Tibial nerve (tissue), 4 donors: Measurements from ENCODE around the gene SAC3D1. TPM values are rescaled to one million over a fixed set of nuclear protein-coding genes. Genes with fewer than 3 reads are reported as not detected.

Experiments
- DNase-seq, 2 donors: peaks; one replicate each; pipeline ENCODE4 v3.0.0-alpha.2; 2019; ENCODE audit warnings: low spot score in 2 of 2
- H3K27ac ChIP-seq, 4 donors: fragments of 200-600 bp; sonication (generic) in 3 of 4; one replicate each; pipeline ENCODE4 v1.5.1; 2017 to 2019; ENCODE audit warnings: mild to moderate bottlenecking in 1 of 4
- H3K27me3 ChIP-seq, 2 donors: fragments of 200-600 bp; sonication (generic) in 1 of 2; one replicate each; pipeline versions ENCODE4 v1.5.1 to v1.6.0; 2017 to 2019
- H3K36me3 ChIP-seq, 3 donors: fragments of 200-600 bp; sonication (generic); one replicate each; pipeline ENCODE4 v1.5.1; 2018 to 2019
- H3K4me1 ChIP-seq, 4 donors: fragments of 200-600 bp; sonication (generic) in 3 of 4; one replicate each; pipeline ENCODE4 v1.5.1; 2017 to 2019
- H3K4me3 ChIP-seq, 4 donors: fragments of 200-600 bp; sonication (generic) in 3 of 4; one replicate each; pipeline ENCODE4 v1.5.1; 2017 to 2019; ENCODE audit warnings: mild to moderate bottlenecking in 1 of 4, moderate library complexity in 1 of 4
- H3K9me3 ChIP-seq, 4 donors: fragments of 200-600 bp; sonication (generic) in 3 of 4; one replicate each; pipeline ENCODE4 v1.5.1; 2017 to 2019
- EP300 ChIP-seq, 2 donors: sonication (generic); formaldehyde crosslinking; IDR thresholded peaks; one replicate each; pipeline ENCODE4 v1.6.1; 2017; ENCODE audit warnings: antibody characterized with exemption in 2 of 2, mild to moderate bottlenecking in 1 of 2
- POLR2A ChIP-seq, 2 donors: fragments of 450-650 bp; IDR thresholded peaks; one replicate each; pipeline ENCODE4 v1.6.1; 2017; ENCODE audit warnings: antibody characterized with exemption in 2 of 2, mild to moderate bottlenecking in 2 of 2, moderate library complexity in 2 of 2
- WGBS, 2 donors: methylation state at CpG; one replicate each; pipeline ENCODE4 v1.1.5; 2018; 5-methylcytosine and 5-hydroxymethylcytosine counted together
- total RNA-seq, 4 donors: library from RNA; depleted of rRNA; stranded (reverse); fragments of >200 nt; gene quantifications; one replicate each; pipeline ENCODE4 v1.1.0, GENCODE V29; 2016
- TF ChIP-seq, protein P1 (sequence below), 5 experiments: fragments of 200-600 bp in 3 of 5; fragments of 450-650 bp in 2 of 5; sonication (generic) in 3 of 5; IDR thresholded peaks; one replicate each; pipeline ENCODE4 v1.5.1; 2016 to 2019; ENCODE audit warnings: antibody characterized with exemption in 5 of 5, mild to moderate bottlenecking in 3 of 5, moderate library complexity in 2 of 5

The SAC3D1 gene
- total RNA-seq, 4 donors from 2014 or later: 10.6 to 16.3 (median 14.1) TPM

GRCh38 chr11:65058419-65059054 is 17.5 kb downstream of the SAC3D1 start, which contains the start of gene NAALADL1:
TSS of gene NAALADL1 (minus strand) at chr11:65058553. CDS start at chr11:65058521, 32 bp downstream.
- no peak within 1 kb of the TSS for H3K4me3 ChIP-seq
- H3K36me3 ChIP-seq: no peaks in the 10 kb centered on the region
- DNase-seq: no peak
- H3K9me3 ChIP-seq: peaks cover 0 to 3% (median 0%) of the 10 kb centered on the region in 4 donors
- H3K27ac ChIP-seq: no peak within 1 kb of the TSS
- no peaks in the 10 kb centered on the region for H3K4me1 ChIP-seq
- WGBS, 2 donors: 69 to 76% methylated on average over 7 to 8 of the region's 8 CpGs
- TF ChIP-seq, protein P1, sequence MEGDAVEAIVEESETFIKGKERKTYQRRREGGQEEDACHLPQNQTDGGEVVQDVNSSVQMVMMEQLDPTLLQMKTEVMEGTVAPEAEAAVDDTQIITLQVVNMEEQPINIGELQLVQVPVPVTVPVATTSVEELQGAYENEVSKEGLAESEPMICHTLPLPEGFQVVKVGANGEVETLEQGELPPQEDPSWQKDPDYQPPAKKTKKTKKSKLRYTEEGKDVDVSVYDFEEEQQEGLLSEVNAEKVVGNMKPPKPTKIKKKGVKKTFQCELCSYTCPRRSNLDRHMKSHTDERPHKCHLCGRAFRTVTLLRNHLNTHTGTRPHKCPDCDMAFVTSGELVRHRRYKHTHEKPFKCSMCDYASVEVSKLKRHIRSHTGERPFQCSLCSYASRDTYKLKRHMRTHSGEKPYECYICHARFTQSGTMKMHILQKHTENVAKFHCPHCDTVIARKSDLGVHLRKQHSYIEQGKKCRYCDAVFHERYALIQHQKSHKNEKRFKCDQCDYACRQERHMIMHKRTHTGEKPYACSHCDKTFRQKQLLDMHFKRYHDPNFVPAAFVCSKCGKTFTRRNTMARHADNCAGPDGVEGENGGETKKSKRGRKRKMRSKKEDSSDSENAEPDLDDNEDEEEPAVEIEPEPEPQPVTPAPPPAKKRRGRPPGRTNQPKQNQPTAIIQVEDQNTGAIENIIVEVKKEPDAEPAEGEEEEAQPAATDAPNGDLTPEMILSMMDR (IDR thresholded peaks at IDR 0.05): no peak
- TF ChIP-seq EP300 (IDR thresholded peaks at IDR 0.05): no peak
- no peak for TF ChIP-seq POLR2A (IDR thresholded peaks at IDR 0.05)
- no peaks in the 10 kb centered on the region for H3K27me3 ChIP-seq

DNA sequence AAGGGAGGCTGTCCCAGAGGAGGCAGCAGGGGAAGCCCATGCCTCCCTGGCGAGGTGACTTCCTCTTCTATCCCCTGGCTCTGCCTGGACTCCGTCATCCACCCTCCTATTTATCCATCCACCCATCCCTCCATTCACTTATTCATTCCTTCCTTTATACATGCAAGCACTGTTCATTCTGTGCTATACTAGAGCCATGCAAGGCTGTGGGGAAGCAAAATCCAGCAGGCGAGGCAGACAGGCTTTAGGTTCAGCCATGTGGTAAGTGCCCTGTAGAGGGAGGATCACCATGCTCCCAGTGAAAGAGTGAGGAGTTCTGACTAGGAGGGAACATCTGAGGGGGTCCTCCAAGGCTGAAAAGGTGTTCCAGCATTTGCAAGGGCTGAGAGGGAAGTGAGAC is 18.5 kb downstream of the SAC3D1 start:
- TF ChIP-seq, protein P1 (IDR thresholded peaks at IDR 0.05): no peak
- TF ChIP-seq EP300 (IDR thresholded peaks at IDR 0.05) (no peak), POLR2A (IDR thresholded peaks at IDR 0.05) (no peak)
- no peak for DNase-seq
- Histone ChIP-seq H3K27ac (no peak overlapping the region), H3K4me1 (no peaks in the 10 kb centered on the region), H3K36me3 (no peaks in the 10 kb centered on the region), H3K27me3 (no peaks in the 10 kb centered on the region), H3K4me3 (no peak overlapping the region), H3K9me3 (peaks cover 0 to 3% (median 0%) of the 10 kb centered on the region in 4 donors)
- WGBS, 2 donors: 57 to 62% methylated on average over 3 of the region's 3 CpGs

GRCh38 chr11:65059959-65060824 is 19.2 kb downstream of the SAC3D1 start:
- H3K9me3 ChIP-seq: peaks cover 0 to 3% (median 0%) of the 10 kb centered on the region in 4 donors
- H3K27ac ChIP-seq: no peak overlapping the region
- H3K4me3 ChIP-seq: no peak overlapping the region
- TF ChIP-seq POLR2A (IDR thresholded peaks at IDR 0.05): no peak
- no peak for TF ChIP-seq EP300 (IDR thresholded peaks at IDR 0.05)
- TF ChIP-seq, protein P1 (IDR thresholded peaks at IDR 0.05): no peak
- DNase-seq: no peak
- no peaks in the 10 kb centered on the region for H3K4me1 ChIP-seq
- H3K27me3 ChIP-seq: no peaks in the 10 kb centered on the region
- WGBS, 2 donors: 56 to 71% methylated on average over 10 of the region's 10 CpGs
- H3K36me3 ChIP-seq: no peaks in the 10 kb centered on the region

GRCh38 chr11:65060913-65061408 is 20.0 kb downstream of the SAC3D1 start:
- Histone ChIP-seq H3K4me1 (no peaks in the 10 kb centered on the region), H3K27ac (no peak overlapping the region), H3K9me3 (peaks cover 0 to 3% (median 0%) of the 10 kb centered on the region in 4 donors), H3K4me3 (no peak overlapping the region), H3K36me3 (no peaks in the 10 kb centered on the region), H3K27me3 (no peaks in the 10 kb centered on the region)
- WGBS, 2 donors: 56 to 60% methylated on average over 9 of the region's 9 CpGs
- TF ChIP-seq POLR2A (IDR thresholded peaks at IDR 0.05): no peak
- TF ChIP-seq, protein P1 (IDR thresholded peaks at IDR 0.05): no peak
- TF ChIP-seq EP300 (IDR thresholded peaks at IDR 0.05): no peak
- no peak for DNase-seq

- Histone ChIP-seq H3K27ac (no peak overlapping the region), H3K27me3 (no peaks in the 10 kb centered on the region), H3K36me3 (no peaks in the 10 kb centered on the region), H3K9me3 (peaks cover 0 to 3% (median 0%) of the 10 kb centered on the region in 4 donors), H3K4me3 (no peak overlapping the region), H3K4me1 (no peaks in the 10 kb centered on the region)
- 74 to 85% methylated on average over 3 of the region's 3 CpGs for WGBS, 2 donors
- TF ChIP-seq, protein P1 (IDR thresholded peaks at IDR 0.05): no peak
- TF ChIP-seq EP300 (IDR thresholded peaks at IDR 0.05) (no peak), POLR2A (IDR thresholded peaks at IDR 0.05) (no peak)
- no peak for DNase-seq
These were observed 22.5 kb downstream of the SAC3D1 start for GRCh38 chr11:65063532-65063931.
